H1 (cell line): ENCODE results near the gene RPL23. TPM values are rescaled to one million over a fixed set of nuclear protein-coding genes. Genes with fewer than 3 reads are reported as not detected.
A peak's percentile ranks its signal among the peaks of the same experiment; 100 is the strongest.

Experiments used
- CEBPB ChIP-seq: IDR thresholded peaks from 2 replicates; pipeline ENCODE4 v1.6.1; 2012; ENCODE audit warnings: low read depth, low read length
- CHD1 ChIP-seq: IDR thresholded peaks from 2 replicates; pipeline ENCODE4 v1.6.1; 2012; ENCODE audit warnings: low read depth, low read length, improper control_type of control experiment
- JUN ChIP-seq: IDR thresholded peaks from 2 replicates; pipeline ENCODE4 v1.6.1; 2011; ENCODE audit warnings: low read depth, mild to moderate bottlenecking, improper control_type of control experiment, low read length
- MAFK ChIP-seq: IDR thresholded peaks from 2 replicates; pipeline ENCODE4 v1.6.1; 2012; ENCODE audit warnings: low read depth, mild to moderate bottlenecking, improper control_type of control experiment, low read length
- NRF1 ChIP-seq: IDR thresholded peaks from 2 replicates; pipeline ENCODE4 v1.6.1; 2011; ENCODE audit warnings: mild to moderate bottlenecking, low read depth, low read length, improper control_type of control experiment
- SAP30 ChIP-seq: fragments of 300-600 bp; sonication (generic); IDR thresholded peaks from 2 replicates; pipeline ENCODE4 v1.7.1; 2012; ENCODE audit warnings: low read length, moderate library complexity, mild to moderate bottlenecking, inconsistent platforms; ENCODE audit not compliant: insufficient read depth, insufficient replicate concordance
- USF2 ChIP-seq: IDR thresholded peaks from 2 replicates; pipeline ENCODE4 v1.6.1; 2011; ENCODE audit warnings: low read length, improper control_type of control experiment
- YY1 ChIP-seq: IDR thresholded peaks from 2 replicates; pipeline ENCODE4 v1.6.1; 2011; ENCODE audit warnings: low read depth, mild to moderate bottlenecking, low read length
- polyA plus RNA-seq, 7 experiments: library from polyadenylated mRNA; depleted of rRNA in 3 of 7; stranded (reverse) in 5 of 7; unstranded in 2 of 7; fragments of >200 nt in 5 of 7; fragments of 200-250 nt in 2 of 7; gene quantifications; 1 replicate in 5 of 7; 2 replicates in 1 of 7; 4 replicates in 1 of 7; pipeline versions ENCODE4 v1.2.1 to v1.2.3, GENCODE V29; 2011 to 2013; ENCODE audit warnings: missing spikeins in 2 of 7, mixed read lengths in 2 of 7
- total RNA-seq: library from RNA; stranded (reverse); fragmentation: NEBNext Ultra II Directional; extraction: Animal tissue kit (Norgen Biotek cat#: 25700); gene quantifications from 2 replicates; pipeline ENCODE4 v1.2.1, GENCODE V29; 2021
- TF ChIP-seq, protein P1 (sequence below): IDR thresholded peaks from 2 replicates; pipeline ENCODE4 v1.6.1; 2012; ENCODE audit warnings: low read length, inconsistent platforms

RPL23 gene
- total and polyA plus RNA-seq, 2 of the 8 experiments (the other 6 are each of a cell fraction or from before 2014, with no cell fraction given) = 2,148 to 2,502 TPM

- TF ChIP-seq USF2 = peak; percentile 28; the same call in 1 of the 2 replicates
- peak; percentile 98 for TF ChIP-seq MAFK
- no peak for TF ChIP-seq JUN
- TF ChIP-seq NRF1 = no peak
- TF ChIP-seq, protein P1, sequence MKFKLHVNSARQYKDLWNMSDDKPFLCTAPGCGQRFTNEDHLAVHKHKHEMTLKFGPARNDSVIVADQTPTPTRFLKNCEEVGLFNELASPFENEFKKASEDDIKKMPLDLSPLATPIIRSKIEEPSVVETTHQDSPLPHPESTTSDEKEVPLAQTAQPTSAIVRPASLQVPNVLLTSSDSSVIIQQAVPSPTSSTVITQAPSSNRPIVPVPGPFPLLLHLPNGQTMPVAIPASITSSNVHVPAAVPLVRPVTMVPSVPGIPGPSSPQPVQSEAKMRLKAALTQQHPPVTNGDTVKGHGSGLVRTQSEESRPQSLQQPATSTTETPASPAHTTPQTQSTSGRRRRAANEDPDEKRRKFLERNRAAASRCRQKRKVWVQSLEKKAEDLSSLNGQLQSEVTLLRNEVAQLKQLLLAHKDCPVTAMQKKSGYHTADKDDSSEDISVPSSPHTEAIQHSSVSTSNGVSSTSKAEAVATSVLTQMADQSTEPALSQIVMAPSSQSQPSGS = 0 out of 2 replicates have a peak, but pooled peaks have one; percentile 24
- TF ChIP-seq CHD1 = 0 out of 2 replicates have a peak, but pooled peaks have one; percentile 21
- TF ChIP-seq YY1 = no peak
- peak; percentile 45; the same call in 1 of the 2 replicates for TF ChIP-seq CEBPB
- peak; percentile 92 for TF ChIP-seq SAP30
Observed at GRCh38 chr17:38824899-38825761, 28.4 kb downstream of the RPL23 start, which contains the start of gene CWC25 (continued).
